Lung (tissue), 12 donors: ENCODE measurements around the gene TNFRSF13B. TPM values are rescaled to one million over a fixed set of nuclear protein-coding genes. Genes with fewer than 3 reads are reported as not detected.

Source experiments
- ATAC-seq: fragments of 200-7000 bp; cut with Tn5 transposase; one replicate; pipeline ENCODE4 v1.9.1; 2020; ENCODE audit warnings: moderate number of reproducible peaks; ENCODE audit not compliant: insufficient read depth, low FRiP score
- DNase-seq, 3 donors: peaks; one replicate each; pipeline ENCODE4 v3.0.0-alpha.2; 2013 to 2017
- H3K27ac ChIP-seq, 2 donors: one replicate each; pipeline ENCODE4 v1.5.1; 2013; ENCODE audit warnings: mild to moderate bottlenecking in 2 of 2, moderate library complexity in 2 of 2, control low read depth in 1 of 2, inconsistent platforms in 1 of 2, low read depth in 1 of 2, low read length in 1 of 2
- H3K27me3 ChIP-seq, 3 donors: one replicate each; pipeline ENCODE4 v1.5.1; 2013; ENCODE audit warnings: low read length in 2 of 3; ENCODE audit not compliant: control insufficient read depth in 3 of 3, insufficient read depth in 3 of 3
- H3K36me3 ChIP-seq, 4 donors: one replicate each; pipeline ENCODE4 v1.5.1; 2013; ENCODE audit warnings: low read length in 4 of 4, mild to moderate bottlenecking in 1 of 4, moderate library complexity in 1 of 4; ENCODE audit not compliant: control insufficient read depth in 4 of 4, insufficient read depth in 4 of 4
- H3K4me1 ChIP-seq, 5 donors: one replicate each; pipeline ENCODE4 v1.5.1; 2013; ENCODE audit warnings: low read length in 5 of 5, mild to moderate bottlenecking in 2 of 5, moderate library complexity in 1 of 5; ENCODE audit not compliant: control insufficient read depth in 5 of 5, insufficient read depth in 5 of 5
- H3K4me3 ChIP-seq: one replicate; pipeline ENCODE4 v1.5.1; 2013; ENCODE audit warnings: mild to moderate bottlenecking, control low read depth, moderate library complexity
- H3K9ac ChIP-seq, 2 donors: one replicate each; pipeline ENCODE4 v1.5.1; 2013; ENCODE audit warnings: low read length in 2 of 2, control low read depth in 1 of 2; ENCODE audit not compliant: insufficient read depth in 1 of 2
- H3K9me3 ChIP-seq, 4 donors: one replicate each; pipeline ENCODE4 v1.5.1; 2013; ENCODE audit warnings: low read length in 3 of 4, mild to moderate bottlenecking in 1 of 4, moderate library complexity in 1 of 4; ENCODE audit not compliant: control insufficient read depth in 4 of 4, insufficient read depth in 3 of 4
- WGBS, 2 donors: extraction: QIAGEN DNeasy Blood & Tissue Kit; methylation state at CpG; one replicate each; pipeline ENCODE4 v1.1.7; 2013; 5-methylcytosine and 5-hydroxymethylcytosine counted together
- polyA plus RNA-seq, 2 donors: library from polyadenylated mRNA; stranded (reverse); fragments of 200-250 nt; gene quantifications; one replicate each; pipeline ENCODE4 v1.2.1, GENCODE V29; 2013
- total RNA-seq, 2 donors: library from RNA; depleted of rRNA in 1 of 2; stranded (reverse); fragments of >200 nt in 1 of 2; gene quantifications; one replicate each; pipeline ENCODE4 v1.2.1, GENCODE V29; 2014 to 2021
- TF ChIP-seq, protein P1 (sequence below): IDR thresholded peaks from 2 replicates; pipeline ENCODE4 v1.5.1; 2012; ENCODE audit warnings: mild to moderate bottlenecking; ENCODE audit errors: control extremely low read depth, extremely low read depth
- donor health status: control.
- donor health status: control.
- donor health status: Bipolar disorder and iron deficiency.
- donor health status: healthy.
- donor health status: DM: yes; HTN: yes; CAD: no.

The TNFRSF13B gene
- total and polyA plus RNA-seq, 4 donors = 0.08 to 1.4 (median 0.48) TPM

- DNase-seq = peak in 1 of 3 donors; percentile 11
- Histone ChIP-seq H3K9me3 (no peaks in the 10 kb centered on the region), H3K27ac (no peak overlapping the region), H3K9ac (no peak overlapping the region), H3K4me1 (peaks cover 0 to 26% (median 0%) of the 10 kb centered on the region in 5 donors), H3K27me3 (no peaks in the 10 kb centered on the region), H3K36me3 (no peaks in the 10 kb centered on the region), H3K4me3 (no peak overlapping the region)
- ATAC-seq = no peak
- 95% methylated on average over 8 of the region's 8 CpGs for WGBS, 2 donors
- TF ChIP-seq, protein P1, sequence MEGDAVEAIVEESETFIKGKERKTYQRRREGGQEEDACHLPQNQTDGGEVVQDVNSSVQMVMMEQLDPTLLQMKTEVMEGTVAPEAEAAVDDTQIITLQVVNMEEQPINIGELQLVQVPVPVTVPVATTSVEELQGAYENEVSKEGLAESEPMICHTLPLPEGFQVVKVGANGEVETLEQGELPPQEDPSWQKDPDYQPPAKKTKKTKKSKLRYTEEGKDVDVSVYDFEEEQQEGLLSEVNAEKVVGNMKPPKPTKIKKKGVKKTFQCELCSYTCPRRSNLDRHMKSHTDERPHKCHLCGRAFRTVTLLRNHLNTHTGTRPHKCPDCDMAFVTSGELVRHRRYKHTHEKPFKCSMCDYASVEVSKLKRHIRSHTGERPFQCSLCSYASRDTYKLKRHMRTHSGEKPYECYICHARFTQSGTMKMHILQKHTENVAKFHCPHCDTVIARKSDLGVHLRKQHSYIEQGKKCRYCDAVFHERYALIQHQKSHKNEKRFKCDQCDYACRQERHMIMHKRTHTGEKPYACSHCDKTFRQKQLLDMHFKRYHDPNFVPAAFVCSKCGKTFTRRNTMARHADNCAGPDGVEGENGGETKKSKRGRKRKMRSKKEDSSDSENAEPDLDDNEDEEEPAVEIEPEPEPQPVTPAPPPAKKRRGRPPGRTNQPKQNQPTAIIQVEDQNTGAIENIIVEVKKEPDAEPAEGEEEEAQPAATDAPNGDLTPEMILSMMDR = no peak
Measured at GRCh38 chr17:16920628-16921020, 51.3 kb downstream of the TNFRSF13B start.

DNA sequence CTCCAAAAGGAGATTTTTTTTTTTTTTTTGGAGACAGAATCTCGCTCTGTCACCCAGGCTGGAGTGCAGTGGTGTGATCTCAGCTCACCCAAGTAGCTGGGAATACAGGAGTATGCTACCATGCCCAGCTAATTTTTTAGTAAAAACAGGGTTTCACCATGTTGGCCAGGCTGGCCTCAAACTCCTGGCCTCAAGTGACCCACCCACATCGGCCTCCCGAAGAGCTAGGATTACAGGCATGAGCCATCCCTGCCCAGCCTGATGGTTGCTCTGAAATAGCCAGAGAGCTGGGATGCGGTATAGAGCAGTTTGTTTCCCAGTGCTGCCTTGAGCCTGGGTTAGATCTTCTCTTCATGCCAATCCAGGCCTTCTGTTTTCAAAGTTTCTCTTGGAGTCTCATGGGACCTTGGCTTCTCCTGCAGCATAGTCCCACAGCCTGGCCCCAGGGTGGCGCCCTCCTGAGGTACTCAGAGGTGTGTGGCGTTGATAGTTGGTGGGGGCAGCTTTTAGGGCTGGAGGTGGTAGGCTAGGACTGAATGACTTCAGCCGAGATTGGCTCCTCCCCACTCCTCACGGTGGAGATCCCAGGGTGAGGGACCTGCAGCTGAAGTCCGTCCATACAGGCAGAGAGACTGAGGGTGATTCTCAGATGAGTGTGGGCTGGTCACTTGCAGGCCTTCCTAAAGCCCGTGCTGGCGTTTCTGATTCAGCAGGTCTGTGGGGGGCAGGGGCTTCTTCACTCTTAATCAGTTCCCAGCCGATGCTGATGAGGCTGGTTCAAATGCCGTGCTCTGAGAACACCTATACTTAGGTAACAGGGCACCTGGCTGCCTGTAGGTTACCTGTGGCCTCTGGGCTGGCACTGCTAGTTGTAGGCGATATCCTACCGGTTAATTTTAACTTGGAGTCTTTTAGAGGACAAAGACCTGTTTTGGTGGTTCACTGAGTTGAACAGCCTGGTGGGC lies 52.0 kb downstream of the TNFRSF13B start:
- TF ChIP-seq, protein P1 = no peak
- no peak overlapping the region for H3K27ac ChIP-seq
- H3K36me3 ChIP-seq = no peaks in the 10 kb centered on the region
- 89 to 90% methylated on average over 15 of the region's 15 CpGs for WGBS, 2 donors
- DNase-seq (peak in 1 of 3 donors; percentile 10), ATAC-seq (no peak)
- H3K4me3 ChIP-seq = no peak overlapping the region
- H3K4me1 ChIP-seq = peaks cover 0 to 26% (median 0%) of the 10 kb centered on the region in 5 donors
- H3K27me3 ChIP-seq = no peaks in the 10 kb centered on the region
- H3K9ac ChIP-seq = no peak overlapping the region
- no peaks in the 10 kb centered on the region for H3K9me3 ChIP-seq

- TF ChIP-seq, protein P1 = no peak
- Histone ChIP-seq H3K9me3 (no peaks in the 10 kb centered on the region), H3K4me1 (peaks cover 0 to 26% (median 0%) of the 10 kb centered on the region in 5 donors), H3K27ac (no peak overlapping the region), H3K9ac (no peak overlapping the region), H3K36me3 (no peaks in the 10 kb centered on the region), H3K4me3 (no peak overlapping the region), H3K27me3 (no peaks in the 10 kb centered on the region)
- ATAC-seq (no peak), DNase-seq (no peak)
- WGBS, 2 donors = 78 to 81% methylated on average over 6 of the region's 6 CpGs
Measured at GRCh38 chr17:16918443-16918842, 53.5 kb downstream of the TNFRSF13B start.
